SK-N-SH (cell line): Measurements from ENCODE around the gene AFP. TPM values are rescaled to one million over a fixed set of nuclear protein-coding genes. Genes with fewer than 3 reads are reported as not detected.

ENCODE experiments used
- CTCF ChIA-PET: fragments of 300-600, 350-600 bp; formaldehyde crosslinking; extraction: SDS; loops from one replicate; lab custom pipeline; 2021; lab: Yijun Ruan, JAX
- POLR2A ChIA-PET: fragments of 350-600 bp; sonication (Branson Sonifier 250); formaldehyde crosslinking; extraction: SDS; loops from one replicate; lab custom pipeline; 2020; ENCODE audit warnings: antibody characterized with exemption, inconsistent platforms; lab: Yijun Ruan, JAX
- DNase-seq: peaks from one replicate; pipeline ENCODE4 v3.0.0; 2012
- H2AFZ ChIP-seq: fragments of 200-600 bp; sonication (generic); 2 replicates; pipeline ENCODE4 v1.8.1; 2016; ENCODE audit warnings: antibody characterized with exemption, mild to moderate bottlenecking, low read depth
- H3F3A ChIP-seq: fragments of 200-600 bp; sonication (generic); replicated peaks from 2 replicates; pipeline ENCODE3; 2016; ENCODE audit warnings: antibody characterized with exemption, mild to moderate bottlenecking; ENCODE audit not compliant: insufficient read depth
- H3K27ac ChIP-seq, 2 experiments: fragments of 200-500 bp in 1 of 2; fragments of 200-600 bp in 1 of 2; sonication (Bioruptor generic) in 1 of 2; sonication (generic), shearing (Covaris generic) in 1 of 2; 2 replicates each; pipeline versions ENCODE4 v1.5.1 to v1.6.1; 2014 to 2016; ENCODE audit warnings: low read depth in 2 of 2, inconsistent platforms in 1 of 2, low read length in 1 of 2, mild to moderate bottlenecking in 1 of 2, mixed read lengths in 1 of 2
- H3K27me3 ChIP-seq: fragments of 200-600 bp; sonication (generic), shearing (Covaris generic); 2 replicates; pipeline ENCODE4 v1.6.1; 2016; ENCODE audit warnings: mixed run types; ENCODE audit not compliant: insufficient read depth
- H3K36me3 ChIP-seq, 2 experiments: fragments of 200-500 bp in 1 of 2; fragments of 200-600 bp in 1 of 2; sonication (Bioruptor generic) in 1 of 2; sonication (generic) in 1 of 2; replicated peaks in 1 of 2; 2 replicates each; pipeline versions ENCODE3 to v1.5.1; 2014 to 2016; ENCODE audit warnings: low read length in 1 of 2, mild to moderate bottlenecking in 1 of 2; ENCODE audit not compliant: insufficient read depth in 2 of 2, control insufficient read depth in 1 of 2
- H3K4me1 ChIP-seq, 2 experiments: fragments of 200-500 bp in 1 of 2; fragments of 200-600 bp in 1 of 2; sonication (Bioruptor generic) in 1 of 2; sonication (generic), shearing (Covaris generic) in 1 of 2; 2 replicates each; pipeline versions ENCODE4 v1.5.1 to v1.6.1; 2014 to 2016; ENCODE audit warnings: low read depth in 1 of 2, low read length in 1 of 2, mixed run types in 1 of 2; ENCODE audit not compliant: insufficient read depth in 2 of 2, control insufficient read depth in 1 of 2
- H3K4me2 ChIP-seq: fragments of 200-600 bp; sonication (generic), shearing (Covaris generic); 2 replicates; pipeline ENCODE4 v1.6.1; 2017; ENCODE audit warnings: mixed run types
- H3K4me3 ChIP-seq, 2 experiments: fragments of 200-500 bp in 1 of 2; fragments of 200-600 bp in 1 of 2; sonication (Bioruptor generic) in 1 of 2; sonication (generic), shearing (Covaris generic) in 1 of 2; 2 replicates each; pipeline versions ENCODE4 v1.5.1 to v1.8.1; 2014 to 2016; ENCODE audit warnings: low read depth in 2 of 2, inconsistent platforms in 1 of 2, low read length in 1 of 2, mild to moderate bottlenecking in 1 of 2, mixed read lengths in 1 of 2, moderate library complexity in 1 of 2
- H3K79me2 ChIP-seq: fragments of 200-600 bp; sonication (generic); 2 replicates; pipeline ENCODE4 v1.8.1; 2017; ENCODE audit warnings: mild to moderate bottlenecking; ENCODE audit not compliant: insufficient read depth
- H3K9ac ChIP-seq: fragments of 200-600 bp; sonication (generic); 2 replicates; pipeline ENCODE4 v1.6.1; 2017; ENCODE audit warnings: mixed run types
- H3K9me2 ChIP-seq: fragments of 200-600 bp; sonication (generic); 2 replicates; pipeline ENCODE4 v1.6.1; 2017; ENCODE audit warnings: mixed run types
- H3K9me3 ChIP-seq: fragments of 200-600 bp; sonication (generic); 2 replicates; pipeline ENCODE4 v1.6.1; 2017; ENCODE audit warnings: mixed run types, mild to moderate bottlenecking, moderate library complexity
- H4K20me1 ChIP-seq: fragments of 200-600 bp; sonication (generic); 2 replicates; pipeline ENCODE4 v1.6.1; 2017; ENCODE audit warnings: mild to moderate bottlenecking, mixed run types; ENCODE audit not compliant: insufficient read depth
- ELF1 ChIP-seq: IDR thresholded peaks from 2 replicates; pipeline ENCODE4 v1.4.0; 2012
- FOSL2 ChIP-seq: IDR thresholded peaks from 2 replicates; pipeline ENCODE4 v1.4.0; 2012; ENCODE audit warnings: low read depth, mild to moderate bottlenecking, moderate library complexity, borderline replicate concordance
- FOXJ3 ChIP-seq: sonication (generic); formaldehyde crosslinking; IDR thresholded peaks from 2 replicates; pipeline ENCODE4 v1.5.1; 2020; ENCODE audit warnings: mild to moderate bottlenecking, missing genetic modification reagents
- GATA2 ChIP-seq: sonication (generic); formaldehyde crosslinking; IDR thresholded peaks from 2 replicates; pipeline ENCODE4 v1.5.0; 2020; ENCODE audit warnings: mild to moderate bottlenecking, missing genetic modification reagents
- IRF3 ChIP-seq: fragments of 150-350 bp; IDR thresholded peaks from 2 replicates; pipeline ENCODE4 v1.6.1; 2016; ENCODE audit warnings: mild to moderate bottlenecking, low read depth, low read length
- MEF2A ChIP-seq: IDR thresholded peaks from 2 replicates; pipeline ENCODE4 v1.4.0; 2012; ENCODE audit warnings: low read depth, borderline replicate concordance
- PBX3 ChIP-seq: IDR thresholded peaks from 2 replicates; pipeline ENCODE4; 2012
- POLR2AphosphoS5 ChIP-seq: IDR thresholded peaks from 2 replicates; pipeline ENCODE4 v1.6.1; 2012; ENCODE audit warnings: low read depth, low read length
- RAD21 ChIP-seq: IDR thresholded peaks from 2 replicates; pipeline ENCODE4 v1.6.1; 2012; ENCODE audit warnings: mild to moderate bottlenecking, low read length
- RCOR1 ChIP-seq: fragments of 150-350 bp; IDR thresholded peaks from 2 replicates; pipeline ENCODE4 v1.6.1; 2017; ENCODE audit warnings: antibody characterized with exemption, low read length
- RXRA ChIP-seq: IDR thresholded peaks from 2 replicates; pipeline ENCODE4 v1.4.0; 2012; ENCODE audit warnings: low read depth, mild to moderate bottlenecking, borderline replicate concordance
- SMC3 ChIP-seq: IDR thresholded peaks from 2 replicates; pipeline ENCODE4 v1.6.1; 2012; ENCODE audit warnings: low read depth, low read length, improper control_type of control experiment
- TCF12 ChIP-seq: IDR thresholded peaks from 2 replicates; pipeline ENCODE4 v1.4.0; 2012
- USF1 ChIP-seq: IDR thresholded peaks from 2 replicates; pipeline ENCODE4 v1.4.0; 2012; ENCODE audit warnings: low read depth, borderline replicate concordance
- YY1 ChIP-seq: IDR thresholded peaks from 2 replicates; pipeline ENCODE4 v1.4.0; 2012; ENCODE audit warnings: low read depth, mild to moderate bottlenecking
- WGBS: methylation state at CpG from one replicate; pipeline ENCODE4 v1.1.6; 2017; ENCODE audit warnings: low lambda C conversion rate; 5-methylcytosine and 5-hydroxymethylcytosine counted together
- polyA plus RNA-seq, 3 experiments: library from polyadenylated mRNA; depleted of rRNA; stranded (reverse); fragments of >200 nt; gene quantifications; 2 replicates each; pipeline ENCODE4 v1.2.3, GENCODE V29; 2012

Gene AFP
- polyA plus RNA-seq, 1 of the 3 experiments (the other 2 are of a cell fraction) = 0.28 TPM

GRCh38 chr4:73404457-73404856, 31.6 kb upstream of the AFP start:
- Histone ChIP-seq H3K9me3 (no peaks in the 10 kb centered on the region), H3K4me3 (no peak overlapping the region), H3K36me3 (no peaks in the 10 kb centered on the region), H3K9me2 (no peaks in the 10 kb centered on the region), H3K27me3 (peaks cover 11% of the 10 kb centered on the region; the same call in 1 of the 2 replicates), H2AFZ (no peak overlapping the region), H3F3A (no peaks in the 10 kb centered on the region), H4K20me1 (no peaks in the 10 kb centered on the region), H3K79me2 (no peaks in the 10 kb centered on the region), H3K27ac (no peak overlapping the region), H3K4me1 (no peaks in the 10 kb centered on the region), H3K4me2 (no peak overlapping the region), H3K9ac (no peak overlapping the region)
- TF ChIP-seq RCOR1 = no peak
- TF ChIP-seq SMC3 = no peak
- TF ChIP-seq PBX3 = no peak
- TF ChIP-seq RAD21 = no peak
- TF ChIP-seq GATA2 = no peak
- POLR2A ChIA-PET = no interaction called here
- no peak for DNase-seq
- CTCF ChIA-PET = no interaction called here
- WGBS = 57% methylated on average over 1 of the region's 1 CpG

GRCh38 chr4:73405138-73405537, 30.9 kb upstream of the AFP start:
- Histone ChIP-seq H3K27ac (no peak overlapping the region), H3F3A (no peaks in the 10 kb centered on the region), H4K20me1 (no peaks in the 10 kb centered on the region), H2AFZ (no peak overlapping the region), H3K27me3 (peaks cover 16% of the 10 kb centered on the region), H3K4me3 (no peak overlapping the region), H3K4me2 (no peak overlapping the region), H3K9ac (no peak overlapping the region), H3K79me2 (no peaks in the 10 kb centered on the region), H3K4me1 (no peaks in the 10 kb centered on the region), H3K36me3 (no peaks in the 10 kb centered on the region), H3K9me2 (no peaks in the 10 kb centered on the region), H3K9me3 (no peaks in the 10 kb centered on the region)
- 10% methylated on average over 2 of the region's 2 CpGs for WGBS
- ChIA-PET POLR2A (no interaction called here), CTCF (no interaction called here)
- no peak for DNase-seq
- TF ChIP-seq POLR2AphosphoS5 (no peak), USF1 (no peak), FOXJ3 (CRISPR knock-in tag) (no peak)

GRCh38 chr4:73406548-73406875, 29.5 kb upstream of the AFP start:
- no peak for DNase-seq

More at GRCh38 chr4:73406548-73406875, 29.5 kb upstream of the AFP start:
- 96% methylated on average over 1 of the region's 1 CpG for WGBS
- no peaks in the 10 kb centered on the region for H3K36me3 ChIP-seq
- no peaks in the 10 kb centered on the region for H3K9me3 ChIP-seq
- H3F3A ChIP-seq = no peaks in the 10 kb centered on the region
- no peaks in the 10 kb centered on the region for H3K79me2 ChIP-seq
- H3K4me3 ChIP-seq = no peak overlapping the region
- peaks cover 10% of the 10 kb centered on the region; the same call in 1 of the 2 replicates for H3K27me3 ChIP-seq
- no peak overlapping the region for H3K27ac ChIP-seq
- no peaks in the 10 kb centered on the region for H3K9me2 ChIP-seq
- H3K9ac ChIP-seq = no peak overlapping the region
- POLR2A ChIA-PET = no interaction called here
- no peak for TF ChIP-seq TCF12
- no peak for TF ChIP-seq FOSL2
- TF ChIP-seq RXRA = no peak
- TF ChIP-seq USF1 = no peak
- TF ChIP-seq ELF1 = no peak
- no peak for TF ChIP-seq GATA2
- TF ChIP-seq YY1 = no peak
- no peak for TF ChIP-seq IRF3
- no peak for TF ChIP-seq RCOR1
- TF ChIP-seq RAD21 = no peak
- TF ChIP-seq MEF2A = no peak
- no peaks in the 10 kb centered on the region for H3K4me1 ChIP-seq
- H3K4me2 ChIP-seq = no peak overlapping the region
- CTCF ChIA-PET = no interaction called here
- no peaks in the 10 kb centered on the region for H4K20me1 ChIP-seq
- no peak overlapping the region for H2AFZ ChIP-seq
